ENCODE measurements around the gene PDXK. TPM values are rescaled to one million over a fixed set of nuclear protein-coding genes. Genes with fewer than 3 reads are reported as not detected.

The PDXK gene
- total RNA-seq, 1 experiment from 2014 or later, result 210 TPM

- no peaks in the 10 kb centered on the region for H3K9me3 Mint-ChIP-seq (ENCODE audit: unreplicated experiment)
- peaks cover 25% of the 10 kb centered on the region for H3K4me1 Mint-ChIP-seq (ENCODE audit: insufficient read depth, unreplicated experiment)
- TF ChIP-seq CTCF (IDR thresholded peaks at IDR 0.05; ENCODE audit: unreplicated experiment), result no peak
- DNase-seq (ENCODE audit: unreplicated experiment), result no peak
- no peaks in the 10 kb centered on the region for H3K36me3 Mint-ChIP-seq (ENCODE audit: insufficient read depth, unreplicated experiment)
- no TSS peak for BruUV-seq (replicated peaks)
- H3K27me3 Mint-ChIP-seq (ENCODE audit: insufficient read depth, unreplicated experiment), result no peaks in the 10 kb centered on the region
- H3K27ac Mint-ChIP-seq (ENCODE audit: low read depth, unreplicated experiment), result no peak overlapping the region
- peak overlapping the region; percentile 67 for H3K4me3 Mint-ChIP-seq (ENCODE audit: unreplicated experiment)
- ChIA-PET POLR2A (interaction anchor here (1.3 to 3.0 kb wide), 3 partner anchors 58 to 165 kb away, joined by 3 to 22 read pairs (median 4); no protein-coding TSS in a partner anchor), CTCF (interaction anchor here (0.6 to 2.1 kb wide), 13 partner anchors 20 to 199 kb away, joined by 3 to 22 read pairs (median 4); partner anchors contain the start of gene RRP1)
- intact Hi-C loops (cut with micrococcal nuclease), result loop anchor here (1.0 to 5.0 kb wide), 2 partner anchors 51 to 164 kb away; no protein-coding TSS in a partner anchor
Observed at GRCh38 chr21:43811262-43812105, 92.6 kb downstream of the PDXK start.

Other genes starting within 250 kb of the PDXK start
- 5.3 and 6.8 TPM in 2 replicates for gene HSF2BP, start 59.6 kb upstream of the PDXK start, total RNA-seq (2022)
- gene RRP1B, start 59.6 kb upstream of the PDXK start, total RNA-seq (2022), result 35.3 and 39.8 TPM in 2 replicates
- gene CSTB, start 57.2 kb downstream of the PDXK start, total RNA-seq (2022), result 60.5 and 75.0 TPM in 2 replicates
- gene RRP1, start 70.4 kb downstream of the PDXK start, total RNA-seq (2022), result 43.7 and 56.0 TPM in 2 replicates
- 58.3 and 70.6 TPM in 2 replicates for gene AGPAT3, start 146.1 kb downstream of the PDXK start, total RNA-seq (2022)